GM20000 (cell line): ENCODE data around the gene MTERF4.

Experiments used
- DNase-seq: peaks from one replicate; pipeline ENCODE4 v3.0.0; 2012; ENCODE audit warnings: low spot score
- TF ChIP-seq, protein P1 (sequence below): IDR thresholded peaks from 2 replicates; pipeline ENCODE4 v1.5.1; 2012; ENCODE audit warnings: mild to moderate bottlenecking, control low read depth; ENCODE audit errors: extremely low read depth, missing control alignments

Gene MTERF4

DNA sequence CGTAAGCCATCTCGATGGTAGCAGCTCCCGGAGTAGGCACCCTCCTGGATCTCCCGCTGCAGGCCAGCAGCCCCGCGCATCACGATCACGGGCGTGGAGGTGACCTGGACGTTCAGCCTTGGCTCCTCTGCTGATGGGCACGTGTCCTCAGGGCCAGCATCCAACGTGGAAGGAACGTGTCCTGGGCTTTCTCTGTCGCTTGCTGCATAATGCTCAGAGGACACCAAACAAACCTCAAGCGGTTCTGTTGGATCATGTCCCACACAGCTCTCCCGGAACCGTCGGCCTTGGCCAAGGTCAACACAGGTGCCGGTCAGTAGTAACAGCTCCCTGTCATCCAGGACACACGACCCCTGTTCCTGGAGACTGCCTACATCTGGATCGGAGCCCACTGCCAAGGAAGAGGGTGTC, 24.1 kb upstream of the MTERF4 start:
- TF ChIP-seq, protein P1, sequence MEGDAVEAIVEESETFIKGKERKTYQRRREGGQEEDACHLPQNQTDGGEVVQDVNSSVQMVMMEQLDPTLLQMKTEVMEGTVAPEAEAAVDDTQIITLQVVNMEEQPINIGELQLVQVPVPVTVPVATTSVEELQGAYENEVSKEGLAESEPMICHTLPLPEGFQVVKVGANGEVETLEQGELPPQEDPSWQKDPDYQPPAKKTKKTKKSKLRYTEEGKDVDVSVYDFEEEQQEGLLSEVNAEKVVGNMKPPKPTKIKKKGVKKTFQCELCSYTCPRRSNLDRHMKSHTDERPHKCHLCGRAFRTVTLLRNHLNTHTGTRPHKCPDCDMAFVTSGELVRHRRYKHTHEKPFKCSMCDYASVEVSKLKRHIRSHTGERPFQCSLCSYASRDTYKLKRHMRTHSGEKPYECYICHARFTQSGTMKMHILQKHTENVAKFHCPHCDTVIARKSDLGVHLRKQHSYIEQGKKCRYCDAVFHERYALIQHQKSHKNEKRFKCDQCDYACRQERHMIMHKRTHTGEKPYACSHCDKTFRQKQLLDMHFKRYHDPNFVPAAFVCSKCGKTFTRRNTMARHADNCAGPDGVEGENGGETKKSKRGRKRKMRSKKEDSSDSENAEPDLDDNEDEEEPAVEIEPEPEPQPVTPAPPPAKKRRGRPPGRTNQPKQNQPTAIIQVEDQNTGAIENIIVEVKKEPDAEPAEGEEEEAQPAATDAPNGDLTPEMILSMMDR: no peak
- DNase-seq: no peak

DNA sequence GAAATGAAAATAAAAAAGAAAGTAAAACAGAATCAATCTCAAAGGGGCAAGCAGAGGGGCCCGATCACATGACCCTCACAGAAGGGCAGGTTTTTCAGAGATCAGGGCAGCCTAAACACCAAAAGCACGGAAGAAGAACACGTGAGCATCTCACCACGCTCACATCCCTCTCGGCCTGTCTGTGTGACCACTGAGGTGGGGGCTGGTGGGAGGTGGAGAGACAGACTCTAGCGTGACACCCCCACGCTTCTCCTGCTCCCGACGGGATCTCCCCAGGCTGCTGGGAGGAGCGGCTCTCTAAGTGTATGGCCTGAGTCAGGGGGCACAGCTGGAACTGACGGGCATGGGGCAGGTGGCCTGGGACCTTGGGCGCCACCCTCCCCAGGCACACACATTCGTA, 23.5 kb upstream of the MTERF4 start:
- DNase-seq: peak; percentile 44
- TF ChIP-seq, protein P1: no peak

DNA sequence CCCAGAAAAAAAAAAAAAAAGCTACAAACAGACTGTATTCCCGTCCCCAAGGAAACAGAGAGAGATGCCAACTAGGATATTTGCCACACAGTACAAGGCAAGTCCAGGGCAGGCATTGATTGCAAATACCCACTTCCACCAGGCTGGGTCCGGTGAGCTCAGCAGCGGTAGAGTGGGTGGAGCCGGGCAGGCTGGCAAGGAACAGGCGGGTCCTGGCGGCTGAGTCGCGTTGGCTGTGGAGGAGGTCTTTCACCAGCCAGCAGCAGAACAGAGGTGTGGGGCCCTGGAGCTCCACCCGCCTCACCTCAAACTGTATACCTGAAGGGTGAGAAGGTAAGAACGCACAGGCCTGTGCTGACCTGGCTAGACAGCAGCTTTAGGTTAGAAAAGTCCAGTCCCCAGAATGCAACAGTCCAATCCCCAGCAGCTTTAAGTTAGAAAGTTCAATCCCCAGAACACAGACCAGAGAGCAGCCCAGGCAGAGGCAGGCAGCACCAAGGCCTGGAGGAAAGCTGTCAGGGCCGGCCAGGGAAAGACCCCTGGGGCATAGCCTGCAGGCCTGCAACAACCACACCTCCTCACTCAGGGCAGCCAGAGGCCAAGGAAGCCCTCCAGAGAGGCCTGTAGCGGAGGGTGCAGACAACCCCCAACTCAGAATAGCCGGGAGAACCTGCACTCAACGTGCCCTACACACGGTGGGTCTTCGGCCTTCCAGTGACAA, 21.9 kb upstream of the MTERF4 start:
- no peak for DNase-seq
- TF ChIP-seq, protein P1: no peak

DNA sequence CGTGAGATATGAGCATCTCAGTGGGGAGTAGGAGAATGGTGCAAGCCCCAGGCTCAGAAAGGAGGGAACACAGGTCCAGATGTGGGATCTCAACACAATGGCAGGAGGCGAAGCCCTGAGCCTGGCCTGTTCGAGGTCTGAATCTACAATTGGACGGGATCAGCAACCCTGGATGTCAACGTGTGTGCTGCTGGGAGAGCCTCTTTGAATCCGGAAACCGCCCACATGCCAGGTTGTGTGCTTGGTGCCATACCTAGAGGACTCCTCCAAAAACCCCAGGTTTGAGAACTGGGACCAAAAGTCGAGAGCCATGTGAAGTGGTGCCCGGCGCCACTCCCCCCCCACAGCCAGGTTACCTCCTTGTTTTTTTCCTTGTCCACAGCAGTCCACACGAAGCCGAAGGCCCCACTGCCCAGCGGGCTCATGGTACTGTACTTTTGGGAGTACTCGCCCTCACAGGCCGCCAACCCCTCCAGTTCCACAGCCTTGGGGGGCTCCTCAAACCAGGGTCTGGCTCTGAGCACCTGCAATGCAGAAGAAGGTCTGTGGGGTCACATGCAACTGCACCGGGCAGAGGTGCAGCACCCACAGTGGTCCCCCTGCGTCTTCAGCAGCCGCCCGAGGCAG, 20.4 kb upstream of the MTERF4 start:
- DNase-seq: no peak
- TF ChIP-seq, protein P1: no peak

DNA sequence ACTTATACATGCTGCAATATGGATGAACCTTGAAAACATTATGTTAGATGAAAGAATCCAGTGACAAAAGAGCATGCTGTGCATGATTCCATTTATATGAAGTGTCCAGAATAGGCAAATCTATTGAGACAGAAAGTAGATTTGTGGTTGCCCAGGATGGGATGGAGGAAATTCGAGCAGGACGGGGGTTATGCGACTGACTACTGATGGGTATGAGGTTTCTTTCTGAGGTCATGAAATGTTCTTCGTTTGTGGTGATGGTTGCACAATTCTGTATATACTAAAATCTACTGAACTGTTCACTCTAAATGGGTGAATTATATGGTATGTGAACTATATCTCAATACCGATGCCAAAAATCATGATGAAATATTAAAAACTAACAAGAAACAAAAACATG, 18.9 kb upstream of the MTERF4 start:
- TF ChIP-seq, protein P1: no peak
- DNase-seq: no peak

DNA sequence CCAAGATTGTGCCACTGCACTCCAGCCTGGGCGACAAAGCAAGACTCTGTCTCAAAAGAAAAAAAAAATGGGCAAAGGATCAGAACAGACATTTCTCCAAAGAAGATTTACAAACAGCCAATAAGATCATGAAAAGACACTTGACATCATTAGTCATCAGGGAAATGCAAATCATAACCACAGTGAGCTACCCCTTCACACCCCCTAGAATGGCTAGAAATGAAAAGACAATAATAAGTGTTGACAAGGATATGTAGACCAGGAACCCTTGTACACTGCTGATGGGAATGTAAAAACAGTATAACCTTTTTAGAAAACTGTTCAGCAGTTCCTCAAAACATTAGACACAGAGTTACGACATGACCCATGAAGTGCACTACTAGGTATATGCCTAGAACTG, 18.4 kb upstream of the MTERF4 start:
- TF ChIP-seq, protein P1: no peak
- DNase-seq: no peak

DNA sequence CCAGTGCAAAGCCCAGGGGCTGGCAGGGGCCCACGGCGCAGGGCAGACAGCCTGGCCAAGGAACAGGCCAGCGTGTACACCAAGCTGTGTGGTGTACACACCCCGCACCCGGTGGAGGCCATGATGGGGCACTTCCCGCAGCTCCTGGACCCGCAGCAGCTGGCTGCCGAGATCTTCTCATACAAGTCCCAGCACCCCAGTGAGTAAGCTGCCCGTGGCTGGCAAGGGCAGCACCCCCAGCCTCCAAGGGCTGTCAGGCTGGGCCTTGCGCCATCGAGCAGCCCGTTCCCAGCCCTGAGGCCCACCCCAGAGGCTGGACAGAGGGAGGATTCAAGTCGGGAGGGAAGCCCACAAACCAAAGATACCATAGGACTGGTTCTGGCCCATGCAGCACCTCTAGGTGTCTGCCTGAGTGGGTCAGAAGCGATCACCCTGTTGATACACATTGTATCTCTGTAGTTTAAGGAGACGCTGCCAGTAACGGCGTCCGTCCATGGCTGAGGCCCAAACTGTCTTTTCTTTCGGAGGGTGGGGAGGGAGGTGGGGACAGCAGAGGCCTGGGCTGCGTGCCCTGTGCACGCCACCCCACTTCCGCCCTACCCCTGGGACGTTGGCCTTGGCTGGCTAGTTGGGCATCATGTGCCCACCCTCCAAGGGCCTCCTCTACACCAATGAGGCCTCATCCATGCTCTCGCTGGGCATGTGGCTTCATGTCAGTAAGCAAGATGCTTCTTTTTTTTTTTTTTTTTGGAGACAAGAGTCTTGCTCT, 16.8 kb upstream of the MTERF4 start:
- TF ChIP-seq, protein P1: no peak
- DNase-seq: no peak
